ENCODE data around the gene SOCS3.

DNA sequence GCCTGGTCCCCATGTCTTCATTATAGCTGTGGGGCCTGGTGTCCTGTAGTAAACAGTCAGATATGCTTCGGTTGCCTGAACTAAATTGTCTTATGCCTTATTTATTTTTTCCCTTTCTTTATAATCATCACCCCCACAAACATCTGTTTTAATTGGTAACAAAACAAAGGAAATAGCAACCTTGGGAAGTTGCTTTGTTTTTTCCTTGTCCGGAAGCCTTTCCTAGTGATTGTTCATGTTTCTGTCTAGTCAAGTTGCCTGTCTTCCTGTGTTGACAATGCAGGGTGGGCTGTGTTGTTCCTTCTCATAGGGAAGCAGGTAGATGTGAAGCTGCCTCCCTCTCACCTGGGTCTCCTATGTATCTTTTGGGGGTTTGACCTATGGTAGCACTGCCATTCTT, 35.3 kb upstream of the SOCS3 start:
- TF ChIP-seq EZH2 (IDR thresholded peaks at IDR 0.05; ENCODE audit: low read length, missing control alignments): no peak
- TF ChIP-seq, protein P1, sequence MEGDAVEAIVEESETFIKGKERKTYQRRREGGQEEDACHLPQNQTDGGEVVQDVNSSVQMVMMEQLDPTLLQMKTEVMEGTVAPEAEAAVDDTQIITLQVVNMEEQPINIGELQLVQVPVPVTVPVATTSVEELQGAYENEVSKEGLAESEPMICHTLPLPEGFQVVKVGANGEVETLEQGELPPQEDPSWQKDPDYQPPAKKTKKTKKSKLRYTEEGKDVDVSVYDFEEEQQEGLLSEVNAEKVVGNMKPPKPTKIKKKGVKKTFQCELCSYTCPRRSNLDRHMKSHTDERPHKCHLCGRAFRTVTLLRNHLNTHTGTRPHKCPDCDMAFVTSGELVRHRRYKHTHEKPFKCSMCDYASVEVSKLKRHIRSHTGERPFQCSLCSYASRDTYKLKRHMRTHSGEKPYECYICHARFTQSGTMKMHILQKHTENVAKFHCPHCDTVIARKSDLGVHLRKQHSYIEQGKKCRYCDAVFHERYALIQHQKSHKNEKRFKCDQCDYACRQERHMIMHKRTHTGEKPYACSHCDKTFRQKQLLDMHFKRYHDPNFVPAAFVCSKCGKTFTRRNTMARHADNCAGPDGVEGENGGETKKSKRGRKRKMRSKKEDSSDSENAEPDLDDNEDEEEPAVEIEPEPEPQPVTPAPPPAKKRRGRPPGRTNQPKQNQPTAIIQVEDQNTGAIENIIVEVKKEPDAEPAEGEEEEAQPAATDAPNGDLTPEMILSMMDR (conservative IDR thresholded peaks at IDR 0.05 in 1 of 2, IDR thresholded peaks at IDR 0.05 in 1 of 2; ENCODE audit: low read depth in 1 of 2, low read length in 2 of 2): no peak

Measured in fibroblast of lung (primary cell).